ENCODE data around the gene S1PR3.

The S1PR3 gene

GRCh38 chr9:88945636-88946333 is 45.5 kb upstream of the S1PR3 start:
- Histone ChIP-seq H4K20me1 (ENCODE audit: control insufficient read depth, insufficient read depth, low read depth, low read length) (no peaks in the 10 kb centered on the region), H3K4me2 (ENCODE audit: low read length) (no peak overlapping the region), H3K4me1 (ENCODE audit: control insufficient read depth, low read length) (no peaks in the 10 kb centered on the region), H3K9me2 (replicated peaks; ENCODE audit: control insufficient read depth, low read length) (no peaks in the 10 kb centered on the region), H3K27ac (ENCODE audit: low read depth, low read length) (no peak overlapping the region), H3K9me3 (ENCODE audit: control insufficient read depth, insufficient read depth, low read length) (no peaks in the 10 kb centered on the region), H3F3A (ENCODE audit: control insufficient read depth, insufficient read depth) (no peaks in the 10 kb centered on the region), H3K4me3 (ENCODE audit: low read length) (no peak overlapping the region), H3K27me3 (ENCODE audit: control insufficient read depth, low read length) (no peaks in the 10 kb centered on the region), H3K36me3 (ENCODE audit: control insufficient read depth, low read length) (no peaks in the 10 kb centered on the region), H3K79me2 (ENCODE audit: control insufficient read depth, low read length) (no peaks in the 10 kb centered on the region)
- TF ChIP-seq CTCF (IDR thresholded peaks at IDR 0.05; ENCODE audit: low read depth, low read length, poor library complexity, severe bottlenecking) (no peak), EZH2phosphoT487 (IDR thresholded peaks at IDR 0.05; ENCODE audit: borderline replicate concordance, low read length) (no peak)

- Histone ChIP-seq H3K4me2 (ENCODE audit: low read length) (no peak overlapping the region), H3K9me2 (replicated peaks; ENCODE audit: control insufficient read depth, low read length) (no peaks in the 10 kb centered on the region), H3K27ac (ENCODE audit: low read depth, low read length) (no peak overlapping the region), H3K4me1 (ENCODE audit: control insufficient read depth, low read length) (no peaks in the 10 kb centered on the region), H3K79me2 (ENCODE audit: control insufficient read depth, low read length) (no peaks in the 10 kb centered on the region), H3K9me3 (ENCODE audit: control insufficient read depth, insufficient read depth, low read length) (no peaks in the 10 kb centered on the region), H3K36me3 (ENCODE audit: control insufficient read depth, low read length) (no peaks in the 10 kb centered on the region), H3K4me3 (ENCODE audit: low read length) (no peak overlapping the region), H4K20me1 (ENCODE audit: control insufficient read depth, insufficient read depth, low read depth, low read length) (no peaks in the 10 kb centered on the region), H3K27me3 (ENCODE audit: control insufficient read depth, low read length) (no peaks in the 10 kb centered on the region), H3F3A (ENCODE audit: control insufficient read depth, insufficient read depth) (no peaks in the 10 kb centered on the region)
- TF ChIP-seq EZH2phosphoT487 (IDR thresholded peaks at IDR 0.05; ENCODE audit: borderline replicate concordance, low read length), result no peak
- TF ChIP-seq CTCF (IDR thresholded peaks at IDR 0.05; ENCODE audit: low read depth, low read length, poor library complexity, severe bottlenecking), result no peak
Observed at GRCh38 chr9:88947581-88948573, 43.4 kb upstream of the S1PR3 start.

GRCh38 chr9:88949425-88949824 is 41.8 kb upstream of the S1PR3 start:
- H3K36me3 ChIP-seq (ENCODE audit: control insufficient read depth, low read length), result no peaks in the 10 kb centered on the region
- no peak overlapping the region for H3K4me2 ChIP-seq (ENCODE audit: low read length)
- H3F3A ChIP-seq (ENCODE audit: control insufficient read depth, insufficient read depth), result no peaks in the 10 kb centered on the region
- no peaks in the 10 kb centered on the region for H4K20me1 ChIP-seq (ENCODE audit: control insufficient read depth, insufficient read depth, low read depth, low read length)
- no peak overlapping the region for H3K27ac ChIP-seq (ENCODE audit: low read depth, low read length)
- TF ChIP-seq EZH2phosphoT487 (IDR thresholded peaks at IDR 0.05; ENCODE audit: borderline replicate concordance, low read length), result no peak
- no peak for TF ChIP-seq CTCF (IDR thresholded peaks at IDR 0.05; ENCODE audit: low read depth, low read length, poor library complexity, severe bottlenecking)
- H3K4me3 ChIP-seq (ENCODE audit: low read length), result no peak overlapping the region
- no peaks in the 10 kb centered on the region for H3K4me1 ChIP-seq (ENCODE audit: control insufficient read depth, low read length)
- no peaks in the 10 kb centered on the region for H3K9me3 ChIP-seq (ENCODE audit: control insufficient read depth, insufficient read depth, low read length)
- no peaks in the 10 kb centered on the region for H3K79me2 ChIP-seq (ENCODE audit: control insufficient read depth, low read length)
- H3K27me3 ChIP-seq (ENCODE audit: control insufficient read depth, low read length), result peaks cover 4% of the 10 kb centered on the region; the same call in 1 of the 2 replicates
- no peaks in the 10 kb centered on the region for H3K9me2 ChIP-seq (replicated peaks; ENCODE audit: control insufficient read depth, low read length)
